Measurements from ENCODE around the gene DHX16.
"Not testable (repeated sequence)": the region's sequence is repeated elsewhere in the genome, so short reads cannot be mapped to it uniquely, and the experiment has no call there.

DHX16 gene

DNA sequence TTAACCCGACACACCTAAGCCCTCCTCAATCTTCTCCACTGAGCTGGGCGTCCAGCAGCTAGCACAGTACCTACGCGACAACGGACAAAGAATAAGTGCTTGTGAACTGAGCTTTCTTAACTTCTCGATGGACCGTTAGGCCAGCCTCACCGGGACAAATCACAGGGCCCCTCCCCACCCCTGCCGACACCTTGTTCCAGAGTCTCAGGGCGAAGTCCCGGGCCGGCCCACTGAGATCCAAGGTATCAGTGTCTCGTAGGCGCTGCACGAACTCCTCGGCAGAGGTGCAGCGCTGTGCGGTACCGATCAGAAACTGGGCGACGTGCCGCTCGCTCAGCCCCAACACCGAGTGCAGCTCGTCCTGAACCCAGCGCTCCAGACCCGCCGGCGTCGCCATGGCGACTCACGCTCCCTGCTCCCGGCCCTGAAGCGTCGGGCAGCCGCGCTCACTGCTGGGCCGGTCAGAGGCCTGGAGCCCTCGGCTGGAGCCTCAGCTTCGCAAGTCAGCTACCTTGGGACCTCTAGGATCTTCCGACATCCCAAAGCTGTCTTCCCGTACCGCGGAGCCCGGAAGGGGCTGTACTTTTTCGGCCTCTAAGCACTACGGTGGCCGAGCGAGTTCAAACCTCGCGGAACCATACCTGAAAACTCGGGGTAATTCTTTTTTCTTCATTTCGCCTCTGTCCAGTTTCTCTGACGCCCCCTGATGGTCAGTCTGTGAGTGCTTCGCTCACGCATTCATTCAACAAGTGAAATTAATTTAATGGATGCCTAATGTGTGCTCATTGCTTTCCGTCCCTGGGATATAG lies at the start of gene DHX16:
Gene DHX16 (minus strand): TSS at position 562 of the 809 bp plus-strand sequence. CDS start 165 bp downstream, at position 397.
- peak; percentile 92 to 96 for DNase-seq

DNA sequence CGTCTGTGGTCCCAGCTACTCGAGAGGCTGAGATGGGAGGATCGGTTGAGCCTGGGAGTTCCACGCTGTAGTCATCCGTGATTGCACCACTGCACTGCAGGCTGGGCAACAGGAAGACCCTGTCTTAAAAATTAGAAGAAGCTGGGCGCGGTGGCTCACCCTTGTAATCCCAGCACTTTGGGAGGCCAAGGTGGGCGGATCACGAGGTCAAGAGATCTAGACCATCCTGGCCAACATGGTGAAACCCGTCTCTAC lies 49.1 kb upstream of the DHX16 start:
- DNase-seq = not testable (repeated sequence)

GRCh38 chr6:30721198-30722024 lies 48.6 kb upstream of the DHX16 start:
- peak; percentile 85 to 92 for DNase-seq

DNA sequence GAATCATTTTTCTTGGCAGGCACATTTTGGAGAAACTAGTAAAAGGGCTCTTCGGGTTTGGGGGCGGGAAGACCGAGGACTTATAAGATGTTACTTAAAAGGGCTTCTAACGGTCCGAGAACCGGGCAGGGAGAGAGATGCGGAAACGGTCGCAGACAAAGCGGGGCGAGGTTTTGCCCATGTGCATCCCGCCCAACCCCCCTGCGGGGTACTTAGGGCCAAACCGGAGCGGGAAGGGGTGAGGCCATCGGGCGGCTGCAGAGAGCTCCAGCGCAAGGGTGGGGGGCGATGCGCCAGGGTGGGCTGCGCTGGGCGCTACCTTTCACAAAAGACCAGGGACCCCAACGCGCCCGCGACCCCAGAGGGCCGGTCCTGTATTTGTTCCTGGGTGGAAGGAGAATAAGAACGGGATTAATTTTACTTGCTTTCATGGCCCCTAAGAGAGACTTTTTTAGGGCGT lies 48.0 kb upstream of the DHX16 start:
- peak; percentile 78 to 79 for DNase-seq

- peak; percentile 98 to 99 for DNase-seq
These were observed 47.3 kb upstream of the DHX16 start, which contains the start of gene TUBB for GRCh38 chr6:30719791-30720737. TSS of gene TUBB (plus strand) at chr6:30720352. CDS start at chr6:30720507, 155 bp downstream.

GRCh38 chr6:30719356-30719755 lies 46.5 kb upstream of the DHX16 start:
- peak in 1 of 2 experiments; percentile 34 for DNase-seq

GRCh38 chr6:30717845-30718720 lies 45.3 kb upstream of the DHX16 start:
- DNase-seq = not testable (repeated sequence)

DNA sequence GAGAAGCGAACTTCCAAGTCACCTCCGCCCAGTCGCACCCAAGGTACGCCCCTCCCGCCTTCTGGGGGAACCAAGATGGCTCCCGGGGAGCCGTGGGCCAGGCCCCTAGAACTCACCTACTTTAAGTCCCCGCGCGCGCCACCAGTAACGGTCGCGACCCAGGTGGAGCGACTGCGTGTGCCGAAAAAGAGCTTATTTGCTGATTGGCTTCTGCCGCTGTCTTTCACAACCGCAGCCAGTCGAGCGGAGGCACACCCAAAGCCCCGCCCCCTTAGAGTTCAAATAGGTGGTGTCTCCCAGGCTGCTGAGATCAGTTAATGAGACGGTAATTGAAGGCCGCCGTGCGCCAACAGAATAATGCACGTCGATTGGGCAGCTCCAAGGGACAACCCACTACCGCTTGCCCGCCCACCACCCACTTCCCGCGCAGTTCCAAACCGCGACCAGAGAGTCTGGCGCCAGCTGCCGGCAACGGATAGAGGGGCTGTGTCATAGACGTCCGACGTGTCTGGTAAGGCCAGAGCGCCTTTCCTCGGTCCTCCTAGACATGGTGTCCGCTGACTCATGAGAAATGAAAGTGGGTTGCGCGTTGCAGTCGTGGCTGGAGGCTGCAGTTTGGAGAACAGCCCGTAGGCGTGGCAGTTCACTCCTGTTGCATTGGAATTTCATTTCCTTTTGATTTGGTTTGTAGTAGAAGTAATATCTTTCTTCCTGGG lies 44.5 kb upstream of the DHX16 start, which contains the start of gene MDC1:
Gene MDC1 (minus strand): TSS at position 153 of the 716 bp plus-strand sequence. CDS start 2,106 bp downstream, outside the sequence.
- peak; percentile 100 for DNase-seq

DNA sequence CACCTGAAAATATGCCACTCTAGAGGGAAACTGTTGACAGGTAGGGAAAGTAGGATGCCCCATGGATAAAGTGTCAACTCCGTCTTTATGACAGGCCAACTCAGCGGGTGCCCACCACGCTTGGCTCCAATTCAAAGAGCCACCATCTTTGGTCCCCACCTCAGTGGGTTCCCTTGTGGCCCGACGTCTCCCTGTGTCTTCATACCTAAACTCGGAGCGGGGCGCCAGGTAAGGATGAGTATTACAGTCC lies 44.0 kb upstream of the DHX16 start:
- no peak for DNase-seq

GRCh38 chr6:30714263-30714662 lies 41.5 kb upstream of the DHX16 start:
- no peak for DNase-seq

GRCh38 chr6:30712441-30712945 lies 39.7 kb upstream of the DHX16 start:
- DNase-seq = no peak

- DNase-seq = no peak
These were observed 39.1 kb upstream of the DHX16 start for GRCh38 chr6:30711758-30712380.

- no peak for DNase-seq
These were observed 36.5 kb upstream of the DHX16 start for GRCh38 chr6:30709101-30709868.

DNA sequence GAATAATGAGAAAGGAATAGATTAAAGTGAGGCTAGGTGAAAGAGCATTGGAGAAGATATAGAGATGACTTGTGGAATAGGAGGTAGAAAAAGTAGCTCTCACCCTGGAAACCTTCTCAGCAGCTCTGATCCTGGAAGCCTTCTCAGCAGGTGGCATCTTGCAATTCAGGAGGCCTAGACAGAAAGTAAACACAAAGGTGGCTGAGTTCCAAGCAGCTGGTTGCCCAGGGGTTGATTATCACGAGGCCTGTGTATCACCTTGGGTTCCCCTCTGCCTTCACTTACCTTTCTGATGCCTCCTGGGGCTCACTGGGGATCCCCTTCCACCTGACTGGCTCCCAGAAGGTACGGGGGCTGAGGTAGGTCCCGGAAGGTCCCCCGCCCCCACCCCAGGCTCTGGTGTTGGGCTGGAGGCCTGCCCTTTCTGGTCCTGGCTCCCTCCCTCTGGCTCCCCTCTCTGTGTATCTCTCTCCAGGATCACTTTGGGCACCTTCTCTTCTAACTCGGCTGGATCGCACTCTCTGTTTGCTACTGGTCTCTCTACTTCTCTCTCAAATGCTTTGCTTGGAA lies 34.6 kb upstream of the DHX16 start:
- DNase-seq = peak; percentile 52 to 82

DNA sequence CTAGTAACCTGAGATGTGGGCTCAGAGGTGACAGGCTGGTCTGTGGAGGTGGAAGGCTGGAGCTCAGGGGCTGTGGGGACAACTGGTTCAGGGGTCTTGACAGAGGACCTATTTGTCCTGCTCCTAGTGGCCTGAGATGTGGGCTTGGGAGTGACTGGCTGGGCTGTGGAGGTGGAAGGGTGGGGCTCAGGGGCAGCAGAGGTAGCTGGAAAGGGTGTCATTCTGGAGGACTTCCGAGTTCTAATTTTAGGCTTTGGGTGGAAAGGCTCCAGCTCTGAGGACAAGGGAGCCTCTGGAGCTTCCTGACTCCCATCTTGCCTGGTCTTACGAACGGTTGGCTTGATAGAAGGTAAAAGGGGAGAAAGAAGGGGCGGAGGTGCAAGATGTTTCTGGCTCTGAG lies 32.8 kb upstream of the DHX16 start:
- no peak for DNase-seq

DNA sequence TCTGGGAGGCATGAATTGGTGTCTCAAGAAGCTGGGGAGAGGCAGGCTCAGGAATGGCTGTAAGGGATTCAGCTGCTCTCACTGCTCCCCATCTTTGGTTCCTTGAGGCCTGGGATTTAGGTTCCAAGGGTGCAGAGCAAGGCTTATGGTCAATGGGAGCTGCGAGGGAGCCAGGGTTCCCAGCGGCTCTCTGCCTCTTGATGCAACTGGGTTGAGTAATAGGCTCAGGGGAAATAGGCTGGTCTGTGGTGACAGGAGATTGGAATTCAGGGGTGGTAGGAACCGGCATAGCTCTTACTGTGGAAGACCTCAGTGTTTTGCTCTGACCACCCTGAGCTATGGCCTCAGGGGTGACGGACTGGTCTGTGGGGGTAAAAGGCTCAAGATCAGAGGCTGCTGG lies 31.0 kb upstream of the DHX16 start:
- no peak for DNase-seq

DNA sequence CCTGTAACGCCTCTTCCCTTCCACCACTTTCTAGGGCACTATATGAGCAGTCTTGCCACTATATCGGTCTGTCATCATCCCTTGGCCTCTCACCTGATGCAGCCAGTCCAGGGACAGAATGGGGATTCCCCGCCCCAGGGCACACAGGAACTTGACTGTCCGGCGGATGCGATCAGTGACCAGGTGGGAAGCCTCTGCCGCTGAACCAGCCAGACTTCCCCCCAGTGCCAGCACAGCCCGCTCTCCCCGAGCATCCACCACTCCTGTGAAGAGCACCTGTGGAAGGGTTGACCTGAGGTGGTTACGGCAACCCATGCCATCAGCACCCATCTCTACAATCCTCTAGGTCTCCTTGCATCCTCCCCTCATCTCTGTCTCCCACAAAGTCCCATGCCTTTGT lies 30.2 kb upstream of the DHX16 start:
- no peak for DNase-seq

DNA sequence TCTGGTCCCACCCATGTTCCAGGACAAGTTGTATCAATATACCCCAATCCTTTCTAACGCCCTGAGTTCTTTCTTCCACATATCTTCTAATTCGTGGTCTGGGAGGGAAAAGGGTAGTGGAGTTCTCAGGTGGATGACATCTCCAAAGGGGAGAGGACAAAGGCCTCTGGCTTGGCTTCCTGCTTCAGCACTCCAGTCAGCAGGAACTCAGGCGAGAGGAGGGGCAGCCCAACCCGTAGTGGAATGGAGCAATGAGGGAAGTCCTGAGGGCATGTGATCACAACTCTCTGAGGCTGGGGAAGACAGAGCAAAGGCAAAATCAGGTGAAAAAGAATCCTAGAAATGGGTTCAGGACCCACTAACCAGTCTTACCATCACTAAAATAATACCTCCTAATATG lies 27.5 kb upstream of the DHX16 start:
- no peak for DNase-seq

- DNase-seq = no peak
These were observed 23.6 kb upstream of the DHX16 start for GRCh38 chr6:30696432-30696831.
